AG04449 (cell line): Measurements from ENCODE around the gene CACNB3.

Source experiments
- CTCF ChIA-PET: fragments of 350-600 bp; formaldehyde crosslinking; extraction: SDS; loops from one replicate; lab custom pipeline; 2021; ENCODE audit warnings: antibody characterized with exemption; lab: Yijun Ruan, JAX
- POLR2A ChIA-PET: fragments of 400-600, 350-600 bp; formaldehyde crosslinking; extraction: SDS; loops from one replicate; lab custom pipeline; 2020; ENCODE audit warnings: antibody characterized with exemption, inconsistent platforms; lab: Yijun Ruan, JAX
- DNase-seq: peaks from one replicate; pipeline ENCODE4 v3.0.0-alpha.2; 2010; ENCODE audit warnings: low read depth, low spot score
- H3K4me3 ChIP-seq: 2 replicates; pipeline ENCODE4 v1.5.1; 2011; ENCODE audit warnings: low read depth, mild to moderate bottlenecking, control low read depth, low read length
- CTCF ChIP-seq: IDR thresholded peaks from one replicate; pipeline ENCODE4 v1.5.1; 2011; ENCODE audit warnings: mild to moderate bottlenecking, moderate library complexity, low read length, control low read depth, inconsistent platforms; ENCODE audit not compliant: insufficient read depth; ENCODE audit errors: missing control alignments

Gene CACNB3

DNA sequence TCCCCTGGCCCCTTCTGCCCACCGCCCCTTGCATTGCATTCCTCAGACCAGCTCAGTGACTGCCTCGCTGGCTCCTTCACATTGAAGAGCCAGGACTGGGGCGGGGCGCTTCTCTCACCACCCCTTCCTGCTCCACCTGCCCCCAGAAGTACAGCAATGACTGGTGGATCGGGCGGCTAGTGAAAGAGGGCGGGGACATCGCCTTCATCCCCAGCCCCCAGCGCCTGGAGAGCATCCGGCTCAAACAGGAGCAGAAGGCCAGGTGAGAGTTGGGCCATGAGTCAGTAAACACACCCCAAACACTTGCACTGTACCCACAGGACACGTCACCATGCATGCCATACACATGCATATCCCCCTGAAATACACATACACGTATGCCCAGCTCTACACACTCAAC is 5.8 kb downstream of the CACNB3 start:
- ChIA-PET CTCF (interaction anchor here (1.0 to 2.9 kb wide), 3 partner anchors 9 to 174 kb away, joined by 3 to 17 read pairs (median 14); partner anchors contain the start of gene DDX23), POLR2A (interaction anchor here (2.1 kb wide), 1 partner anchor 9 kb away, joined by 7 read pairs; no protein-coding TSS in a partner anchor)
- H3K4me3 ChIP-seq: no peak overlapping the region
- TF ChIP-seq CTCF: no peak
- DNase-seq: no peak

DNA sequence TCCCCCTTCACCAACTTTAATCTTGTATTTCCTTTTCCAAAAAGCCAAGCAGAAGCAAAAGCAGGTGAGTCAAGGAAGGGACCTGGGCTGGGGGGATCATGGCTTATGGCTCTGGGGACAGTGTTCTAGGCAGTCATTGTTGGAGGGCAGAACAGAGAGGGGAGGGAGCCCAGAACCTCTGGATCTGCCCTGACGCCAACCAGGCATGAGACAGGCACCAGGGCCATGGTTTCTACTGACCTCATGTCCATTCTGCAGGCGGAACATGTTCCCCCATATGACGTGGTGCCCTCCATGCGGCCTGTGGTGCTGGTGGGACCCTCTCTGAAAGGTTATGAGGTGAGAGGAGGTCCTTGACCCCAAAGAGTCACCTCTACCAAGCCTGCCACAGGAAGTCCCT is 6.6 kb downstream of the CACNB3 start:
- CTCF ChIA-PET: interaction anchor here (1.5 to 7.3 kb wide), 3 partner anchors 10 to 72 kb away, joined by 5 to 71 read pairs (median 17); no protein-coding TSS in a partner anchor
- DNase-seq: no peak
- no peak for TF ChIP-seq CTCF
- POLR2A ChIA-PET: interaction anchor here (2.1 kb wide), 1 partner anchor 10 kb away, joined by 7 read pairs; no protein-coding TSS in a partner anchor
- no peak overlapping the region for H3K4me3 ChIP-seq

DNA sequence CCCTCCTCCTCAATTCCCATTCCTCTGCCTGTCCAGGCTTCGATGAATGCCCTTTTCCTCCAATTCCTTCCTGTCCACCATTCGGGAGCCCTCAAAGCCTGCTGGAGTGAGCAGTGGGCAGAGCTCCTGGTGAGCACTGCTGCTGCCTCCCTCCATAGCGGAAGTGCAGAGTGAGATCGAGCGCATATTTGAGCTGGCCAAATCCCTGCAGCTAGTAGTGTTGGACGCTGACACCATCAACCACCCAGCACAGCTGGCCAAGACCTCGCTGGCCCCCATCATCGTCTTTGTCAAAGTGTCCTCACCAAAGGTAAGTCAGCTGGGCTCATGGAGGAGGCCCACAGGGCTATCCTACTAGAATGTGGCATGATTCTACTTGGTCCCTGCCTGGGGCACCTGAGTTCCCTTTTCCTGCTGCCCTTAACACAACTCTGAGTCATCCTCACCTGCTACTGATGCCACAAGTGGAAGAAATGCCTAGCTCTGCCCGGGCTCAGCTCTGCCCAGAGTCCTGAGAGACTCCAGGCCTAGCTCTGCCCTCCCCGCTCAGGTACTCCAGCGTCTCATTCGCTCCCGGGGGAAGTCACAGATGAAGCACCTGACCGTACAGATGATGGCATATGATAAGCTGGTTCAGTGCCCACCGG is 8.0 kb downstream of the CACNB3 start:
- TF ChIP-seq CTCF: no peak
- no peak for DNase-seq
- H3K4me3 ChIP-seq: no peak overlapping the region
- ChIA-PET POLR2A (interaction anchor here (1.4 to 1.6 kb wide), 2 partner anchors 11 to 26 kb away, joined by 5 to 6 read pairs; partner anchors contain the start of gene DDX23), CTCF (interaction anchor here (1.0 to 7.3 kb wide), 5 partner anchors 12 to 162 kb away, joined by 3 to 71 read pairs (median 5); partner anchors contain the start of gene DDX23)

- POLR2A ChIA-PET: interaction anchor here (1.4 to 1.6 kb wide), 2 partner anchors 12 to 25 kb away, joined by 5 to 6 read pairs; partner anchors contain the start of gene DDX23
Observed at GRCh38 chr12:48827026-48827425, 8.7 kb downstream of the CACNB3 start.

DNA sequence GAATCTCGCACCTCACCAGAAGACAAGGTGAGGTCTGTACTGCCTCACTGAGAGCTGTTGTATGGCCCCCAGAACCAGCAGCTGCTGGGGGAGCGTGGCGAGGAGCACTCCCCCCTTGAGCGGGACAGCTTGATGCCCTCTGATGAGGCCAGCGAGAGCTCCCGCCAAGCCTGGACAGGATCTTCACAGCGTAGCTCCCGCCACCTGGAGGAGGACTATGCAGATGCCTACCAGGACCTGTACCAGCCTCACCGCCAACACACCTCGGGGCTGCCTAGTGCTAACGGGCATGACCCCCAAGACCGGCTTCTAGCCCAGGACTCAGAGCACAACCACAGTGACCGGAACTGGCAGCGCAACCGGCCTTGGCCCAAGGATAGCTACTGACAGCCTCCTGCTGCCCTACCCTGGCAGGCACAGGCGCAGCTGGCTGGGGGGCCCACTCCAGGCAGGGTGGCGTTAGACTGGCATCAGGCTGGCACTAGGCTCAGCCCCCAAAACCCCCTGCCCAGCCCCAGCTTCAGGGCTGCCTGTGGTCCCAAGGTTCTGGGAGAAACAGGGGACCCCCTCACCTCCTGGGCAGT is 9.3 kb downstream of the CACNB3 start:
- H3K4me3 ChIP-seq: no peak overlapping the region
- TF ChIP-seq CTCF: no peak
- ChIA-PET POLR2A (interaction anchor here (1.6 kb wide), 1 partner anchor 13 kb away, joined by 6 read pairs; no protein-coding TSS in a partner anchor), CTCF (interaction anchor here (0.6 to 7.3 kb wide), 5 partner anchors 8 to 160 kb away, joined by 3 to 71 read pairs (median 4); no protein-coding TSS in a partner anchor)
- no peak for DNase-seq

More at GRCh38 chr12:48827026-48827425, 8.7 kb downstream of the CACNB3 start:
- H3K4me3 ChIP-seq: no peak overlapping the region
- DNase-seq: no peak
- CTCF ChIA-PET: interaction anchor here (0.9 to 7.3 kb wide), 4 partner anchors 12 to 161 kb away, joined by 3 to 71 read pairs (median 5); no protein-coding TSS in a partner anchor
- TF ChIP-seq CTCF: no peak
